ENCODE measurements around the gene ZNF653. TPM values are rescaled to one million over a fixed set of nuclear protein-coding genes. Genes with fewer than 3 reads are reported as not detected.
A peak's percentile ranks its signal among the peaks of the same experiment; 100 is the strongest.
"Not testable (repeated sequence)": the region's sequence is repeated elsewhere in the genome, so short reads cannot be mapped to it uniquely, and the experiment has no call there.

The ZNF653 gene
- total RNA-seq, 5 donors from 2014 or later (not counting 1 experiment from before 2014, with no cell fraction given) = 12.7 to 24.8 (median 22.2) TPM

DNA sequence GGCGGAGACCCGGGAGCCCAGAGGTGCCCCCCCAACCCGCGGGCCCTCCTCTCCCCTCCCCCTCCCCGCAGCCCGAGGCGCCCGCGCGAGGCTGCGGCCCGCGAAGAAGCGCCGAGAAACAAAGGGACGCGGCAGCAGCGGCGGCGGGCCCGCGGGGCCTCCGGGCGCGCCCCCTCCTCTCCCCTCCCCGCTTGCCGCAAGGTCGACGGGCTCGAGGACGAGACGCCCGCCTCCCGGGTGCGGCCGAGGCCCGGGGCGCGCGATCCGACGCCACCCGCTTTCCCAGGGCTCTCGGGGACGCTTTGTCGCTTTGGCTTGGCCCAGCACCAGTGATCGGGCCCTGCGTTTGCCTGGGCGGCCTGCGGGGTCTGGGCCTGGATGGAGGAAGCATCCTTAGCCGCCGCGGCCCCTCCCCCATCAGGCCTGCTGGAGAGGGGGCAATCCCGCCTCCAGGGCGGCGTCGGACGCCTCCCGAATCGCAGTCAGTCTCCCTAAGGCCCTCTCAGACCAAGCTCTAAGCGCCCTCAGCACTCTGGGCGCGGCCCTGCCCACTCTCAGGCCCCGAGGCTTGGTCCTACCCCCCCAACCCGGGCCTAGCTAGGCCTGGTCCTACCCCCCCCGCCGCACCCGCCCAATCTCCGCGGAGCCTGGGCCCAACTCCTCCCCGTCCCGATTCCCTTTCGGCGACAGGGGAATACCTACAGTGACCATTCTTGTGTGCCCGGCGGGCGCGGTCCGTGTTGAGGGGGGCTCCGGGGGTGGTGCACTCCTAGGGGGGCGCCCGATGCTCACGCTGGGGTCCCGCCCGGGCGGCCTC lies 25.5 kb downstream of the ZNF653 start:
- 14% methylated on average over 69 of the region's 86 CpGs for WGBS (ENCODE audit: insufficient coverage)
- POLR2A ChIA-PET = no interaction called here
- DNase-seq = peak in 1 of 35 experiments; percentile 7

DNA sequence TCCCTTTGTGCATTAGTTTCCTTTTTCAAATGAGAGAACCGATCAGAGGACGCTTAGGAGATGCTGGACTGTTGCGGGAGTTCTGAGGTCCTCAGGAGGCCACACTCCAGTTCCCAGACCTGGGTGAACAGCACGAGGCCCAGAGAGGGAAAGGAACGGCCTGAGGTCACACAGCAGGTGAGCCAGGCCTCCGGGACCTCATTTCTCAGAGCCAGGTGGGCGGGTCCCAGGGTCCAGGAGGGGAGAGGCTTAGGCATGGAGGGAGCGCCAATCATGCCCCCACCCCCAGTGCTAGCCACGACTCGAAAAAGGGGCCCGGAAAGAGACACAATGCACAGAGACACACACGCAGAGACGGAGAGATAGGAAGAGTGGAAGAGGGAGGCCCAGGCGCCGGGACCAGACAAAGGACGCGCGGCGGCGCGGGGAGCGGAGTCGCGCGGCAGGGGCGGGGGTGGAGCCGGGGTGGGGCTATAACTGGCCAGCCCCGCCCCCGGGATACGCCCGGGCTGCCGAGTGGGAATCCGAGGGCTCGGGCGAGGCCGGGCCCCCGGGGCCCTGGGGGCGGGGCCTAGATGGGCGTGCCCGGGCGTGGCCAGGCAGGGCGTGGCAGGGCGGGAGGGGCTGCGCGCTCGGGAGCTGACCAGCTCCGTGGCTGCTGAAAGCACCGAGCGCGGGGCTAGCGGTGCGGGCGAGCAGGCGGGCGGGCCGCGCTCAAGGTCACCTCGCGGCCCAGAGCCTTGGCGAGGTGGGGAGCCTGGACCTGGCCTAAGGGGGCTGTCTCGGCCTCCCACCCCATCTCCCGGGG lies 26.3 kb downstream of the ZNF653 start:
- H3K36me3 Mint-ChIP-seq = peaks cover 3% of the 10 kb centered on the region
- POLR2A ChIA-PET = no interaction called here

More for the DNA sequence above, 25.5 kb downstream of the ZNF653 start:
- peaks cover 20 to 36% of the 10 kb centered on the region in 2 donors for H3K27me3 Mint-ChIP-seq
- H3K36me3 ChIP-seq (ENCODE audit: control insufficient read depth in 2 of 2, extremely low read depth in 1 of 2, insufficient read depth in 1 of 2, low read length in 1 of 2) = peaks cover 0 to 3% of the 10 kb centered on the region in 2 donors
- no peaks in the 10 kb centered on the region for H3K9me3 ChIP-seq
- H3K27ac ChIP-seq (ENCODE audit: low read length) = no peak overlapping the region
- H3K4me3 ChIP-seq (ENCODE audit: control insufficient read depth in 1 of 2, extremely low read depth in 1 of 2, low read length in 1 of 2) = no peak overlapping the region
- peaks cover 4% of the 10 kb centered on the region for H3K36me3 Mint-ChIP-seq
- H3K4me1 Mint-ChIP-seq = peaks cover 19 to 29% (median 28%) of the 10 kb centered on the region in 3 donors
- H3K27ac Mint-ChIP-seq = no peak overlapping the region
- H3K4me1 ChIP-seq (ENCODE audit: control insufficient read depth in 1 of 2, extremely low read depth in 1 of 2, insufficient read depth in 2 of 2, low read length in 2 of 2) = peaks cover 6 to 33% of the 10 kb centered on the region in 2 experiments
- CTCF ChIA-PET = no interaction called here
- peaks cover 5 to 48% of the 10 kb centered on the region in 2 experiments for H3K27me3 ChIP-seq (replicated peaks in 1 of 2; ENCODE audit: control insufficient read depth in 2 of 2, extremely low read depth in 1 of 2, insufficient read depth in 2 of 2, low read length in 1 of 2)
- H3K4me3 Mint-ChIP-seq = no peak overlapping the region
- ATAC-seq (replicated peaks in 1 of 4) = no peak
- H3K9me3 Mint-ChIP-seq = no peaks in the 10 kb centered on the region

DNA sequence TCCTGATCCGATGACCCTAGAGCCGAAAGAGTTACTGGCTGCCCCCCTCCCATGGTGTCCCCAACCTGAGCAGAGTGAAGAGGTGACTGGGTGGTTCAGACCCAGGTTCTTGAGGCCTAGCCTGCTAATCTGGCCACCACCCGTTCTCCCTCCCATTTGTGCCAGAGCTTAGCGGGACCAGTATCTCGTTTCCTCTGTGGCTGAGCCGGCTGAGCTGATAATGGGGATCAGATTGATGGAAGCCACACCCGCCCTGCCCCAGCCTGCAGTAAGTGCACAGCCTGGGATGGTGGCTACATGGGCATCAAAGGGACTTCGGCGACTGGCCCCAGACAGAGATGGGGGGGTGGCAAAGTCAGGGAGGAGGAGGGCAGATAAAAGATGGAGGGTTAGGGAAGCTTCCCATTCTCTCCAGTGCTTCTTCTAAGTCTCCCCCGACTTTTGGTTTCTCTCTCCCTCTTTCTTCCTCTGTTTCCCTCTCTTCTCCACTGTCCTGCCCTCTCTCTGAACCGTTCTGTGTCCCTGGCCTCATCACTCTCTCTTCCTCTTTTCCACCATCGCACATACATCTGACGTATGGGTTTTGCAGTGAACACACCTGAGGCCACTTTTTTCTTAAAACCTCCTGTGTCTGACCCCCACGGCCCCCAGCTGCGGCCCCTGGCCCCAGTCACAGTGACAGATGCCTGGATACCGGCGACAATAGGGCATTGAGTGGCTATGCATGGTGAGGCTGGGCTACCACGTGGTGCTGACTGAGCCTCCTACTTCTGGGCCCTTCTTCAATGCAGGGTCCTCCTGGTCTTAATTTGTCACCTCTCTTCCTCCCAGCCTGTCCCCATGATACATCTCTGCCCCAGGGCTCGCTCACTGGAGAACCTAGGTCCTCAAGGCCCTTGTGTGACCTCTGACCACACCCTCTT lies 27.2 kb downstream of the ZNF653 start:
- Histone ChIP-seq H3K27me3 (replicated peaks in 1 of 2; ENCODE audit: control insufficient read depth in 2 of 2, extremely low read depth in 1 of 2, insufficient read depth in 2 of 2, low read length in 1 of 2) (peaks cover 5 to 45% of the 10 kb centered on the region in 2 experiments), H3K36me3 (ENCODE audit: control insufficient read depth in 2 of 2, extremely low read depth in 1 of 2, insufficient read depth in 1 of 2, low read length in 1 of 2) (no peaks in the 10 kb centered on the region), H3K27ac (ENCODE audit: low read length) (no peak overlapping the region), H3K4me3 (ENCODE audit: control insufficient read depth in 1 of 2, extremely low read depth in 1 of 2, low read length in 1 of 2) (no peak overlapping the region), H3K4me1 (ENCODE audit: control insufficient read depth in 1 of 2, extremely low read depth in 1 of 2, insufficient read depth in 2 of 2, low read length in 2 of 2) (peaks cover 6 to 33% of the 10 kb centered on the region in 2 experiments), H3K9me3 (no peaks in the 10 kb centered on the region)
- 49% methylated on average over 13 of the region's 19 CpGs for WGBS (ENCODE audit: insufficient coverage)
- H3K4me1 Mint-ChIP-seq = peaks cover 19 to 29% (median 25%) of the 10 kb centered on the region in 3 donors
- ATAC-seq (replicated peaks in 1 of 4) = no peak
- peak overlapping the region in 1 of 3 donors; percentile 75 for H3K4me3 Mint-ChIP-seq
- peaks cover 3% of the 10 kb centered on the region for H3K36me3 Mint-ChIP-seq
- ChIA-PET CTCF (no interaction called here), POLR2A (no interaction called here)
- H3K27ac Mint-ChIP-seq = peak overlapping the region in 1 of 2 donors; percentile 27
- H3K9me3 Mint-ChIP-seq = no peaks in the 10 kb centered on the region
- no peak for DNase-seq
- H3K27me3 Mint-ChIP-seq = peaks cover 20 to 35% of the 10 kb centered on the region in 2 donors

More for the DNA sequence above, 26.3 kb downstream of the ZNF653 start:
- H3K4me1 ChIP-seq (ENCODE audit: control insufficient read depth in 1 of 2, extremely low read depth in 1 of 2, insufficient read depth in 2 of 2, low read length in 2 of 2) = peaks cover 6 to 33% of the 10 kb centered on the region in 2 experiments
- H3K36me3 ChIP-seq (ENCODE audit: control insufficient read depth in 2 of 2, extremely low read depth in 1 of 2, insufficient read depth in 1 of 2, low read length in 1 of 2) = peaks cover 0 to 3% of the 10 kb centered on the region in 2 donors
- WGBS (ENCODE audit: insufficient coverage) = 31% methylated on average over 49 of the region's 62 CpGs
- DNase-seq (peak in 2 of 35 experiments; percentile 11 to 31), ATAC-seq (replicated peaks in 1 of 4) (no peak)
- Mint-ChIP-seq H3K4me1 (peaks cover 19 to 29% (median 28%) of the 10 kb centered on the region in 3 donors), H3K27ac (peak overlapping the region in 1 of 2 donors; percentile 27), H3K27me3 (peaks cover 20 to 35% of the 10 kb centered on the region in 2 donors), H3K9me3 (no peaks in the 10 kb centered on the region), H3K4me3 (peak overlapping the region in 1 of 3 donors; percentile 75)
- no peak overlapping the region for H3K27ac ChIP-seq (ENCODE audit: low read length)
- peaks cover 5 to 48% of the 10 kb centered on the region in 2 experiments for H3K27me3 ChIP-seq (replicated peaks in 1 of 2; ENCODE audit: control insufficient read depth in 2 of 2, extremely low read depth in 1 of 2, insufficient read depth in 2 of 2, low read length in 1 of 2)
- no peaks in the 10 kb centered on the region for H3K9me3 ChIP-seq
- H3K4me3 ChIP-seq (ENCODE audit: control insufficient read depth in 1 of 2, extremely low read depth in 1 of 2, low read length in 1 of 2) = no peak overlapping the region
- CTCF ChIA-PET = interaction anchor here in 1 of 2 donors (0.5 kb wide), 1 partner anchor 243 kb away, joined by 5 read pairs; no protein-coding TSS in a partner anchor

DNA sequence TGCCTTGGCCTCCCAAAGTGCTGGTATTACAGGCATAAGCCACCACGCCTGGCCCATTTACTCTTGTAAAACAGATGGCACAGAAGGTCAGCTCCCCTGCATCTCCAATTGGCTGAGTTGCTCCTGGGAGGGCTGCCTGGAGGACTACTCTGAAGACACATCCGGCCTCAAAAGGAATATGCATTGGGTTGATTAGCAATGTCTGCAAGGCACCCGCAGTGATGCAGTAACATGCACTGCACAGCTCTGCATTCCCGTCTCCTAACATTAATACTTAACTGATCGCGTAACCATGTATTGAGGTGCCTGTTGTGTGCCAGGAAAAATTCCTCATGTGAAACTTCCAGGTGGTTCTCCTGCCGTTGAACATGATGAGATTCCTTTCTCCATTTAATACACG lies 29.8 kb downstream of the ZNF653 start:
- ChIA-PET CTCF (interaction anchor here in 1 of 2 donors (0.6 kb wide), 1 partner anchor 64 kb away, joined by 3 read pairs; no protein-coding TSS in a partner anchor), POLR2A (no interaction called here)
- DNase-seq (no peak), ATAC-seq (replicated peaks in 1 of 4) (no peak)
- no peak overlapping the region for H3K4me3 ChIP-seq (ENCODE audit: control insufficient read depth in 1 of 2, extremely low read depth in 1 of 2, low read length in 1 of 2)
- H3K4me1 ChIP-seq (ENCODE audit: control insufficient read depth in 1 of 2, extremely low read depth in 1 of 2, insufficient read depth in 2 of 2, low read length in 2 of 2) = peaks cover 2 to 9% of the 10 kb centered on the region in 2 experiments
- H3K27me3 Mint-ChIP-seq = peaks cover 14 to 22% of the 10 kb centered on the region in 2 donors
- H3K27ac Mint-ChIP-seq = no peak overlapping the region
- H3K27me3 ChIP-seq (replicated peaks in 1 of 2; ENCODE audit: control insufficient read depth in 2 of 2, extremely low read depth in 1 of 2, insufficient read depth in 2 of 2, low read length in 1 of 2) = peaks cover 2 to 27% of the 10 kb centered on the region in 2 experiments
- H3K27ac ChIP-seq (ENCODE audit: low read length) = no peak overlapping the region
- H3K4me1 Mint-ChIP-seq = peaks cover 4 to 6% (median 6%) of the 10 kb centered on the region in 3 donors
- no peaks in the 10 kb centered on the region for H3K36me3 ChIP-seq (ENCODE audit: control insufficient read depth in 2 of 2, extremely low read depth in 1 of 2, insufficient read depth in 1 of 2, low read length in 1 of 2)
- no peaks in the 10 kb centered on the region for H3K9me3 ChIP-seq
- no peaks in the 10 kb centered on the region for H3K36me3 Mint-ChIP-seq
- H3K9me3 Mint-ChIP-seq = no peaks in the 10 kb centered on the region
- WGBS (ENCODE audit: insufficient coverage) = 75% methylated on average over 1 of the region's 8 CpGs
- H3K4me3 Mint-ChIP-seq = no peak overlapping the region

DNA sequence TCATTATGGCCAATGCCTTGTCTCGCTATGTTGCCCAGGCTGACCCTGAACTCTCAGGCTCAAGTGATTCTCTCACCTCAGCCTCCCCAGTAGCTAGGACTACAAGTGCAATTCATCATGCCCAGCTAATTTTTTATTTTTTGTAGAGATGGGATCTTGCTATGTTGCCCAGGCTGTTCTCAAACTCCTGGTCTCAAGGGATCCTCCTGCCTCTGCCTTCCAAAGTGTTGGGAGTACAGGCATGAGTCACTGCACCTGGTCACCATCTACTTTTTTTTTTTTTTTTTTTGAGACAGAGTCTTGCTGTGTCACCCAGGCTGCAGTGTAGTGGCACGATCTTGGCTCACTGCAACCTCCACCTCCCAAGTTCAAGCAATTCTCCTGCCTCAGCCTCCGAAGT lies 30.3 kb downstream of the ZNF653 start:
- H3K4me3 ChIP-seq (ENCODE audit: control insufficient read depth in 1 of 2, extremely low read depth in 1 of 2, low read length in 1 of 2); H3K27ac ChIP-seq (ENCODE audit: low read length); H3K4me3 Mint-ChIP-seq; H3K4me1 ChIP-seq (ENCODE audit: control insufficient read depth in 1 of 2, extremely low read depth in 1 of 2, insufficient read depth in 2 of 2, low read length in 2 of 2); H3K9me3 ChIP-seq; H3K36me3 Mint-ChIP-seq; POLR2A ChIA-PET; H3K27ac Mint-ChIP-seq; H3K4me1 Mint-ChIP-seq; ATAC-seq (replicated peaks in 1 of 4); H3K36me3 ChIP-seq (ENCODE audit: control insufficient read depth in 2 of 2, extremely low read depth in 1 of 2, insufficient read depth in 1 of 2, low read length in 1 of 2); DNase-seq; H3K9me3 Mint-ChIP-seq: not testable (repeated sequence)
- peaks cover 14 to 22% of the 10 kb centered on the region in 2 donors for H3K27me3 Mint-ChIP-seq
- CTCF ChIA-PET = interaction anchor here in 1 of 2 donors (0.6 kb wide), 1 partner anchor 63 kb away, joined by 3 read pairs; no protein-coding TSS in a partner anchor
- no CpG with 5 or more reads among the region's 3 CpGs for WGBS (ENCODE audit: insufficient coverage)
- H3K27me3 ChIP-seq (replicated peaks in 1 of 2; ENCODE audit: control insufficient read depth in 2 of 2, extremely low read depth in 1 of 2, insufficient read depth in 2 of 2, low read length in 1 of 2) = peaks cover 2 to 26% of the 10 kb centered on the region in 2 experiments
